Measurements from ENCODE around the gene CTNNA1. TPM values are rescaled to one million over a fixed set of nuclear protein-coding genes. Genes with fewer than 3 reads are reported as not detected.
"Not testable (repeated sequence)": the region's sequence is repeated elsewhere in the genome, so short reads cannot be mapped to it uniquely, and the experiment has no call there.

Gene CTNNA1
- total RNA-seq, 1 experiment from 2014 or later: 315 TPM

GRCh38 chr5:138890644-138891043 is 137.4 kb downstream of the CTNNA1 start:
- in situ Hi-C loops (cut with HindIII; ENCODE audit: low pct_unique_long_range_greater_than_20kb, low sequenced_read_pairs): no loop called here
- no peak for DNase-seq (ENCODE audit: low read depth, low spot score)

GRCh38 chr5:138895918-138896317 is 142.7 kb downstream of the CTNNA1 start:
- in situ Hi-C loops (cut with HindIII; ENCODE audit: low pct_unique_long_range_greater_than_20kb, low sequenced_read_pairs): no loop called here
- no peak for DNase-seq (ENCODE audit: low read depth, low spot score)

- in situ Hi-C loops (cut with HindIII; ENCODE audit: low pct_unique_long_range_greater_than_20kb, low sequenced_read_pairs): no loop called here
Measured at GRCh38 chr5:138898299-138898698, 145.1 kb downstream of the CTNNA1 start.

GRCh38 chr5:138898742-138899141 is 145.5 kb downstream of the CTNNA1 start:
- DNase-seq (ENCODE audit: low read depth, low spot score): no peak
- in situ Hi-C loops (cut with HindIII; ENCODE audit: low pct_unique_long_range_greater_than_20kb, low sequenced_read_pairs): no loop called here

More at GRCh38 chr5:138898299-138898698, 145.1 kb downstream of the CTNNA1 start:
- no peak for DNase-seq (ENCODE audit: low read depth, low spot score)

GRCh38 chr5:138900281-138900965 is 147.2 kb downstream of the CTNNA1 start:
- in situ Hi-C loops (cut with HindIII; ENCODE audit: low pct_unique_long_range_greater_than_20kb, low sequenced_read_pairs): no loop called here

GRCh38 chr5:138901716-138902115 is 148.5 kb downstream of the CTNNA1 start:
- DNase-seq (ENCODE audit: low read depth, low spot score): no peak
- in situ Hi-C loops (cut with HindIII; ENCODE audit: low pct_unique_long_range_greater_than_20kb, low sequenced_read_pairs): no loop called here

More at GRCh38 chr5:138900281-138900965, 147.2 kb downstream of the CTNNA1 start:
- no peak for DNase-seq (ENCODE audit: low read depth, low spot score)

- no peak for DNase-seq (ENCODE audit: low read depth, low spot score)
- in situ Hi-C loops (cut with HindIII; ENCODE audit: low pct_unique_long_range_greater_than_20kb, low sequenced_read_pairs): no loop called here
Measured at GRCh38 chr5:138903130-138903775, 150.0 kb downstream of the CTNNA1 start.

GRCh38 chr5:138905541-138905940 is 152.3 kb downstream of the CTNNA1 start:
- DNase-seq (ENCODE audit: low read depth, low spot score): no peak
- in situ Hi-C loops (cut with HindIII; ENCODE audit: low pct_unique_long_range_greater_than_20kb, low sequenced_read_pairs): no loop called here

- no peak for DNase-seq (ENCODE audit: low read depth, low spot score)
Measured at GRCh38 chr5:138909734-138910133, 156.5 kb downstream of the CTNNA1 start.

GRCh38 chr5:138910546-138911185 is 157.4 kb downstream of the CTNNA1 start:
- DNase-seq (ENCODE audit: low read depth, low spot score): no peak
- in situ Hi-C loops (cut with HindIII; ENCODE audit: low pct_unique_long_range_greater_than_20kb, low sequenced_read_pairs): no loop called here

More at GRCh38 chr5:138909734-138910133, 156.5 kb downstream of the CTNNA1 start:
- in situ Hi-C loops (cut with HindIII; ENCODE audit: low pct_unique_long_range_greater_than_20kb, low sequenced_read_pairs): no loop called here

GRCh38 chr5:138911441-138911840 is 158.2 kb downstream of the CTNNA1 start:
- in situ Hi-C loops (cut with HindIII; ENCODE audit: low pct_unique_long_range_greater_than_20kb, low sequenced_read_pairs): no loop called here
- no peak for DNase-seq (ENCODE audit: low read depth, low spot score)

GRCh38 chr5:138912093-138912492 is 158.9 kb downstream of the CTNNA1 start:
- DNase-seq (ENCODE audit: low read depth, low spot score): no peak
- in situ Hi-C loops (cut with HindIII; ENCODE audit: low pct_unique_long_range_greater_than_20kb, low sequenced_read_pairs): no loop called here

- in situ Hi-C loops (cut with HindIII; ENCODE audit: low pct_unique_long_range_greater_than_20kb, low sequenced_read_pairs): no loop called here
- DNase-seq (ENCODE audit: low read depth, low spot score): no peak
Measured at GRCh38 chr5:138913773-138914172, 160.5 kb downstream of the CTNNA1 start.

GRCh38 chr5:138914338-138914737 is 161.1 kb downstream of the CTNNA1 start:
- in situ Hi-C loops (cut with HindIII; ENCODE audit: low pct_unique_long_range_greater_than_20kb, low sequenced_read_pairs): no loop called here
- no peak for DNase-seq (ENCODE audit: low read depth, low spot score)

- in situ Hi-C loops (cut with HindIII; ENCODE audit: low pct_unique_long_range_greater_than_20kb, low sequenced_read_pairs): no loop called here
- no peak for DNase-seq (ENCODE audit: low read depth, low spot score)
Measured at GRCh38 chr5:138918686-138919085, 165.5 kb downstream of the CTNNA1 start.

- no peak for DNase-seq (ENCODE audit: low read depth, low spot score)
- in situ Hi-C loops (cut with HindIII; ENCODE audit: low pct_unique_long_range_greater_than_20kb, low sequenced_read_pairs): no loop called here
Measured at GRCh38 chr5:138920181-138920580, 167.0 kb downstream of the CTNNA1 start.

- in situ Hi-C loops (cut with HindIII; ENCODE audit: low pct_unique_long_range_greater_than_20kb, low sequenced_read_pairs); DNase-seq (ENCODE audit: low read depth, low spot score): not testable (repeated sequence)
Measured at GRCh38 chr5:138921362-138921761, 168.1 kb downstream of the CTNNA1 start.

- in situ Hi-C loops (cut with HindIII; ENCODE audit: low pct_unique_long_range_greater_than_20kb, low sequenced_read_pairs): no loop called here
- no peak for DNase-seq (ENCODE audit: low read depth, low spot score)
Measured at GRCh38 chr5:138922494-138922893, 169.3 kb downstream of the CTNNA1 start.
